HG03159 (cell line): ENCODE measurements around the gene RABGEF1.
A peak's percentile ranks its signal among the peaks of the same experiment; 100 is the strongest.
"Not testable (repeated sequence)": the region's sequence is repeated elsewhere in the genome, so short reads cannot be mapped to it uniquely, and the experiment has no call there.

Source experiments
- ATAC-seq: cut with Tn5 transposase; IDR thresholded peaks from one replicate; pipeline ENCODE4 v1.9.1; 2021; ENCODE audit warnings: mild to moderate bottlenecking, moderate library complexity; ENCODE audit not compliant: unreplicated experiment

RABGEF1 gene

DNA sequence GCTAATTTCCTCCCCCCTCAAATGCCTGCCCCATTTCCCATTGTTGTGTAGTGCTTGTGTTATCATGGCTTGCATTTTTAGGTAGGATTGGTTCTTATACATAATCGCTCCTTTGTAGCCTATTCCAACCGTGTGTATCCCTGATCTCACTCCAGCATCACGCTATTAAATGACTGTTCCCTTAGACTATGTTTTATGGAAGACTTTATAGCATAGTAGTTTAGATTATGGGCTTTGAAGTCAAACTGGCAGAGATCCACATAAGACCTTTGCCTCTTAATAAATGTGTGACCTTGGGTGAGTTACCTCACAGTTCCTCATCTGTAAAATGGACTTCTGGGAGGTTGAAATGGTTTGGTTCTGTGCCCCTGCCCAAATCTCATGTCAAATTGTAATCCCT, 5.4 kb upstream of the RABGEF1 start:
- no peak for ATAC-seq

DNA sequence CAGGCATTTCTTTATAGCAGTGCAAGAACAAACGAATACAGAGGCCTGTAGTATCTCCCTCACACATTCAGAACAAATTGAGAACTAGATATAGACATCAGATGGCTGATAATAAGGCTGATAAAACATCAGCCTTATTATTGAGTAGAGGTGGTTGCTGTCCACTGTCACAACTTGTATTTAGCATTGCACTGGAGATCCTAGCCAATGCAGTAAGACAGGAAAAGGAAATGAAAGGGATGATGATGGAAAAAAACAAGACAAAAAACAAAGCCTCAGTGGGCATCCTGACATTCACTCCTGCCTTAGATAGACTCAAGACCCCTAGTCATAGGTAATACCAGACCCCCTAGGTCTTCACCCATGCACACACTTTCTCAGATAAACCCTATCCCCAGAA, 4.7 kb upstream of the RABGEF1 start:
- ATAC-seq: no peak

DNA sequence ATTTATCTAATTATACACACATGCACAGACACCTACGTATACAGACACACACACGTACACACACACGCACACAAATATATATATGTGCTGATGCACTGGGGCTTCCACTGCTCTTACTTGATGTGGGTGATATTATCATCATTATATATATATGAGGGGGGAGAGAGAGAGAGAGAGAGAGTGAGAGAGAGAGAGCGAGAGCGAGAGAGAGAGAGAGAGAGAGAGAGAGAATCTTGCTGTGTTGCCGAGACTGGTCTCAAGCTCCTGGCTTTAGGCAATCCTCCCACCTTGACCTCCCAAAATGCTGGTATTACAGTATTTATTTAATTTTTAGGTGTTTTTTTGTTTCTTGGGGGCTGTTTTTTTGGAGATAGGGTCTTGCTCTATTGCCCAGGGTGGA, 3.6 kb upstream of the RABGEF1 start:
- ATAC-seq: no peak

DNA sequence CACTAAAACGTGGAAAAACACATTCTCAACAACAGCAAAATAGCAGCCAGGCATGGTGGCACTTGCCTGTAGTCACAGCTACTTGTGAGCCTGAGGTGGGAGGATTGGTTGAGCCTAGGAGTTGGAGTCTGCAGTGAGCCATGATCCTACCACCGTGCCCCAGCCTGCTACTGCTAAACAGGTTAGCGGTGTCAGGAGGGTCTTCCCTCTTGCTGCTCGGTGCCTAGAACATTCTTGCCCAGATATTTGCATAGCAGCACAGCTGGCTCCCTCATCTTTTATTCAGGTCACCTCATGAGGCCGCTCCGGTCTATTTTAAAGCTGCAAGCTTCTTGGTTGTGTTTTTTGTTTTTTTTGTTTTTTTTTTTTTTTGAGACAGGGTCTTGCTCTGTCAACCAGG, 2.9 kb upstream of the RABGEF1 start:
- ATAC-seq: no peak

GRCh38 chr7:66739477-66739876, 1.1 kb upstream of the RABGEF1 start:
- no peak for ATAC-seq

GRCh38 chr7:66739953-66740301, 606 bp upstream of the RABGEF1 start:
- ATAC-seq: peak; percentile 2

DNA sequence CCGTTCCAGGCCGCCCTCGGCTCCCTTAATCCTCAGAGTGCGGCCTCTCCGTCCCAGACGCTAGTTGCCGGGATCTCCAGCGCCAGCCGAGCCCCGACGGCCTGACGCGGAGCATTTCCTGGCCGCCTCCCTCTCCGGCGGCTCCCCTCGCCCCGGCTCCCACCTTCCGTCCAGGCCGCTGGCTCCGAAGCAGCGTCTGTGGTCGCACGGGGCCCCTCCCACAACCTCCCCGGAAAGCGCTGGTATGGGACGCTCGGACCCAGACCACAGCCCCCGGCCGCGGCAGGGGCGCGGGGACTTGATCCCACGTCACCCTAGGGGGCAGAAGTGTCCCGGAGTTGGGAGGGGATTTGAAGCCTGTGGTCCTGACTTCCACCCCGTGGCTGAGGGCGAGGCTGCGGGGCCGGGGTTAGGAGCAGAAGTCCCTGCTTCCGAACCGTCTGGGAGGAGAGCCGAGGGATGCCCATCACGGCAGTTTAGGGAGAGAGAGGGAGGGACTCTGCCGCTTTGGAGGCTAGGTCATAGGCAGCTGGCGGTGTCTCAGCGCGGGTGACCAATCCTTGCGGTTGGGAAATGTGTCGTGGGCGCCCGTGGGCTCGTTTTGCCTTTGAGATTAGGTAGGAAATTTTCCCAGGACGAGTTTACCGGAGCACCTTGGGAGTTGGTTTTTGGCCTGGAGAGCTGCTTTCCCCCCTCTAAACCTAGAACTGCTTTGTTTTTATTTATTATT, 612 bp downstream of the RABGEF1 start:
- peak; percentile 30 for ATAC-seq

GRCh38 chr7:66741710-66742049, 1.1 kb downstream of the RABGEF1 start:
- ATAC-seq: no peak

DNA sequence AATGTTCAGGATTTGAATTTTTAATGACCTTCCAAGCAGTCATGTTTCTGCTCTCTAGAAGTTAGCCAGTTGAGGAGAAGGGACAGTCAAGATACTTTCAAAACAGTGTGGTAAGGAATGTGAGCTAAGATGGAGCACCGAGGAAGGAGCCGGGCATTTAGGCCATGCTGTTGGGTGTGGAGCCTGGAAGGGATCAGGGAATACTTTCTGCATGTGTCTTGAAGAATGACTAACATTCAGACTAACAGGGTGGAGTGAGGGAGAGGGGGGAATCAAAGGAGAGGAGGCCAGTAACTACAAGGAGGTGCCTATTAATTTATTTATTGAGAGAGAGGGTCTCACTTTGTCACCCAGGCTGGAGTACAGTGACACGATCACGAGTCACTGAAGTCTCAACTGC, 1.8 kb downstream of the RABGEF1 start:
- not testable (repeated sequence) for ATAC-seq

DNA sequence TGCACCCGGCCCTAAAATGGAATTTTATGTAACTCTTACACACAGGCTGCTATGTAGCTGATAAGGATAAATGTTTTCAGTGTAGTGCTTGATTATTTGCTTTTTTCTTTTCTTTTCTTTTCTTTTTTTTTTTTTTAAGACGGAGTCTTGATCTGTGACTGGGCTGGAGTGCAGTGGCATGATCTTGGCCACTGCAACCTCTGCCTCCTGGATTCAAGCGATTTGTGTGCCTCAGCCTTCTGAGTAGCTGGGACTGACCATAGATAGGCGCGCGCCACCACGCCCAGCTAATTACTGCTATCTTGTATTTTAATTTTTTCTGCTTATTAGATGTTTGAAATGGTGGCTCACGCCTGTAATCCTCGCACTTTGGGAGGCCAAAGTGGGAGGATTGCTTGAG, 3.4 kb downstream of the RABGEF1 start:
- no peak for ATAC-seq

- no peak for ATAC-seq
Observed at GRCh38 chr7:66747385-66747784, 6.9 kb downstream of the RABGEF1 start.

- ATAC-seq: no peak
Observed at GRCh38 chr7:66747881-66748511, 7.5 kb downstream of the RABGEF1 start.

- ATAC-seq: no peak
Observed at GRCh38 chr7:66748791-66749190, 8.3 kb downstream of the RABGEF1 start.

DNA sequence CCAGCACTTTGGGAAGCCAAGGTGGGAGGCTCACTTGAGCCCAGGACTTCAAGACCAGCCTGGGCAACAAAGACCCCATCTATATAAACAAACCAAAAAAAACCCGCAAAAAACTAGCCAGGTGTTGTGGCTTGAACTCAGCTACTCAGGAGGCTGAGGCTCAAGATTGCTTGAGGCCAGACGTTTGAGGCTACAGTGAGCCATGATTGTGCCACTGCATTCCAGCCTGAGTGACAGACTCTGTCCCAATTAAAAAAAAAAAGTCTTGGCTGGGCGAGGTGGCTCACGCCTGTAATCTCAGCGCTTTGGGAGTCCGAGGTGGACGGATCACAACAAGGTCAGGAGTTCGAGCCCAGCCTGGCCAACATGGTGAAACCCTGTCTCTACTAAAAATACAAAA, 11.4 kb downstream of the RABGEF1 start:
- no peak for ATAC-seq

DNA sequence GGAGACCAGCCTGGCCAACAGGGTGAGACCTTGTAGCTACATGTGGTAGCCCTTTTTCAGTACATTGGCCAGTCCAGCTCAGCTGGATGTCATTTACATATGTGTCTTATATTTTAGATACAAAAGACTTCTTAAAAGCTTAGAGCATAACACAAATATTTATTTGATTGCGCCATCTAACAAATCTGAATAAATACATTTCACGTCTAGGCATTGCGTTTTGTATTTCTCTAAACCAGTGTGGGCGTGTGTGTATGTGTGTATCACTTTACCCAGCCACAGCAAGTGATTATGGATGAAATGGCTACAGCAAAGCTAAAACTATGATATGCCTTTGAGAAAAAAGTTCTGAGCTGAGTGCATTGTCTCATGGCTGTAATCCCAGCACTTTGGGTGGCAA, 14.0 kb downstream of the RABGEF1 start:
- ATAC-seq: no peak

GRCh38 chr7:66755059-66755458, 14.5 kb downstream of the RABGEF1 start:
- not testable (repeated sequence) for ATAC-seq

DNA sequence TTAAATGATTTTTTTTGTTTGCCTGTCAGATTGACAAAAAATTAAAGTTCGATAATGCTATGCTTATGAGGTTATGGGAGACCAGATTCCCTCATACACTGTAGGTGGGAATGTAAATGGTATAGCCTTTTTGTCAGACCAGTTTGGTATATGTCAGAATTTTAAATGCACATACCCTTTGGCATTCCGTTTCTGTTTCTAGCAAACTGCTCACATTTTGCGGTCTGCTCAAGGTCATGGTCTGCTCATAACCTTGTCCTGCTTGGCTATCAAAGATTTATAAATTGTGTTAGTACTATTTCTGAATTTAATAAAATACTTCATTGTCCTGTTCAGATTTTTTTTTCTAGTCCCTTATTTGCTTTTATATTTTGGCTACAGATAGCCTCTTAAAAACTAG, 15.7 kb downstream of the RABGEF1 start:
- not testable (repeated sequence) for ATAC-seq

GRCh38 chr7:66756889-66757288, 16.4 kb downstream of the RABGEF1 start:
- no peak for ATAC-seq

GRCh38 chr7:66757939-66758338, 17.4 kb downstream of the RABGEF1 start:
- ATAC-seq: no peak

- ATAC-seq: peak; percentile 85
Observed at GRCh38 chr7:66758950-66759628, 18.6 kb downstream of the RABGEF1 start.

GRCh38 chr7:66763183-66763582, 22.6 kb downstream of the RABGEF1 start:
- not testable (repeated sequence) for ATAC-seq

- ATAC-seq: not testable (repeated sequence)
Observed at GRCh38 chr7:66763633-66764355, 23.3 kb downstream of the RABGEF1 start.
